Left cardiac atrium (tissue), 4 donors: Measurements from ENCODE around the gene BMPR1B. TPM values are rescaled to one million over a fixed set of nuclear protein-coding genes. Genes with fewer than 3 reads are reported as not detected.

Experiments used
- ATAC-seq, 2 donors: fragments of 200-7000 bp; cut with Tn5 transposase; one replicate each; pipeline ENCODE4 v1.9.1; 2020; ENCODE audit warnings: mild to moderate bottlenecking in 2 of 2, moderate library complexity in 2 of 2
- DNase-seq: peaks from one replicate; pipeline ENCODE4 v3.0.0-alpha.2; 2020
- intact Hi-C, 2 donors: fragments of 100-400 bp; cut with DNase I; formaldehyde crosslinking; loops; one replicate each; pipeline versions ENCODE4 v1.14.1 to v1.15.1; 2022 to 2023
- long read RNA-seq: library from polyadenylated mRNA; unstranded; transcript quantifications from one replicate; pipeline ENCODE4 v2.0.0, GENCODE V29; 2021
- total RNA-seq, 2 donors: library from RNA; stranded (reverse); fragmentation: NEBNext Ultra II Directional; extraction: Animal tissue kit (Norgen Biotek cat#: 25700); gene quantifications; one replicate each; pipeline ENCODE4 v1.2.1, GENCODE V29; 2021
- donor health status: DM: no; HTN: yes; CAD: no.
- donor health status: DM: no; HTN: yes; CAD: no; lungs with severe emphysema.
- donor health status: DM: yes; HTN: yes; CAD: no.
- donor health status: Dilated cardiomyopathy.

BMPR1B gene
- 1 to 10 TPM in 1 of 2 donors, under 1 TPM in 1; 0.77 to 2.0 TPM for total RNA-seq
- long read RNA-seq: 0 reads

DNA sequence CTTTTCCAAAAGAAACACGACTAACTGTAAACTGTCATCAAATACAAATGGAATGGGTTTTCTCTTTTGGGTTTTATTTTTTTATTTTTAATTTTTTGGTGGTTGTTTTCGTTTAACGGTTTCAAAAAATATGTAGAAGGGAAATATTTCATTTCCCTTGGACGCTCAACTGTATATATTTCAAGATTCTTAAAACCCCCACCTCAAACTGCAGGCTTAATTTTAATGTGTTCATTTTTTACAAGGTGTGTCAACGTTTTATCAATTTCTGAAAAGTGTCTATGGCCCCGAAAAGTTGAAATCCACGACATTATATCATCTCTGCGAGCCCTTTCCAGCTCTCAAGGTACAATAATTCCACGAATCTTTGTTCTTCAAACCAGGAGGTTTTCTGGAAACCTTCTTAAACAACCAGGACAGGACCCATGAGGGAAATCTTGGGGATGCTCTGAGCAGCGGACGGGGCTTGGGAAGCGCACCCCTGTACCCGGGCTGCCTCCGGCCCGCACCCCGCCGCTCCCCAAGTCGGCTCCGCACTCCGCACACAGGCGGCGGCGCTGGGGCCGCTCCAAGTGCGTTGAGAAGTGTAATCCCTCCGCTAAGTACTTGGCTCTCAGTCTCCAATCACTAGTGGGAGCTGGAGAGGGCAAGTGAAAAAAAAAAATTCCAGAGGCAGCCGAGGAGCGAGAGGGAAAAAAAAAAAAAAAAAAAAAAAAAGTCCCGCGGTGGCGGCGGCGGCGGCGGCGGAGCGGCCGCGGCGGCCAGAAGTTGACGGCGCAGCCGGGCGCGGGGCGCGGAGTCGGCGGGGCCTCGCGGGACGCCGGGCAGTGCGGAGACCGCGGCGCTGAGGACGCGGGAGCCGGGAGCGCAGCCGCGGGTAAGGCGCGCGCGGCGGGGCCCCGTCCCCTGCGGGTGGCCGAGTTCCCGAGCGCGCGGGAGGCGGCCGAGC, at the start of gene BMPR1B:
BMPR1B (plus strand) TSS at position 764 of the 949 bp plus-strand sequence. CDS start 346,470 bp downstream, outside the sequence.
- DNase-seq: peak; percentile 31
- ATAC-seq: peak; percentile 60 to 74
- intact Hi-C loops: no loop called here

- ATAC-seq (no peak), DNase-seq (no peak)
- intact Hi-C loops: no loop called here
Measured at GRCh38 chr4:94711635-94712034, 46.1 kb upstream of the BMPR1B start.

- DNase-seq (no peak), ATAC-seq (no peak)
- intact Hi-C loops: no loop called here
Measured at GRCh38 chr4:94714365-94715160, 43.2 kb upstream of the BMPR1B start.

DNA sequence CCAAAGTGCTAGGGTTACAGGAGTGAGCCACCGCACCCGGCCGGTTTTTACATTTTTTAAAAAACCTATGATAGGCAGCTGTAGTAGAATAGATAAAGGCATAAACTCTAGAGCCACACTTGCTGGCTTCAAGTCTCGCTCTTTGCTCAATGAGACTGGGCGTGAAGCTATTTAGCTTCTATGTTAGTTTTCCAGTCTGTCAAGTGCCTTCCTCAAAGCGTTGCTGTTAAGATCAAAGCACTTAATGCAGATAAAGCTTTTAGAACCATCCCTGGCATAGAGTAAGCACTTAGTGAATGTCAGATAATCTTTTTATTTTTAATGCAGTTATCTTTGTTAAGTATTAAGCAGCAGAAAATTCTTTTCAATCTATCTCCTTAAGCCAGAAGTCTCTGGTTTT, 42.0 kb upstream of the BMPR1B start:
- intact Hi-C loops: no loop called here
- DNase-seq: no peak
- peak in 1 of 2 donors; percentile 49 for ATAC-seq

GRCh38 chr4:94721310-94721709, 36.4 kb upstream of the BMPR1B start:
- DNase-seq (no peak), ATAC-seq (no peak)
- intact Hi-C loops: loop anchor here in 1 of 2 donors (10.0 kb wide), 1 partner anchor 387 kb away; no protein-coding TSS in a partner anchor

GRCh38 chr4:94722270-94722669, 35.5 kb upstream of the BMPR1B start:
- no peak for ATAC-seq
- no peak for DNase-seq
- intact Hi-C loops: loop anchor here in 1 of 2 donors (10.0 kb wide), 1 partner anchor 387 kb away; no protein-coding TSS in a partner anchor

DNA sequence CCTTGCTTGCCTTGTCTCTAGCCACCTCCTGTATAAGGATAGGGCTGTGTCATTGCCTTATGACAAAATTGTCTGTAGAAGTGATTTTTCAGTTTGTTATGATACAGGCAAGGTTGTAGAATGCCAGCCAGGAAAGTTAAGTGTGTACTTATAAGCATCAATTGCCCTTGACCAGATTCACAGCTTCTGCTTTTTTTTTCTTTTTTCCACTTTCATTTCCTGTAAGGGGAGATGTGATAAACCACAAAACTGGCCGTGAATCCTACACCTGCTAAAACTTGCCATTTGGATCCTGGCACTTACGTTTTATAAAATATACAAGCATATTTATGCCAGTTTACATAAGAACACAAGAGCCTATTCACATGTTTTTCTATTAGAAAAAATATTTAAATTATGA, 35.0 kb upstream of the BMPR1B start:
- intact Hi-C loops: loop anchor here in 1 of 2 donors (10.0 kb wide), 1 partner anchor 388 kb away; no protein-coding TSS in a partner anchor
- ATAC-seq (no peak), DNase-seq (no peak)

DNA sequence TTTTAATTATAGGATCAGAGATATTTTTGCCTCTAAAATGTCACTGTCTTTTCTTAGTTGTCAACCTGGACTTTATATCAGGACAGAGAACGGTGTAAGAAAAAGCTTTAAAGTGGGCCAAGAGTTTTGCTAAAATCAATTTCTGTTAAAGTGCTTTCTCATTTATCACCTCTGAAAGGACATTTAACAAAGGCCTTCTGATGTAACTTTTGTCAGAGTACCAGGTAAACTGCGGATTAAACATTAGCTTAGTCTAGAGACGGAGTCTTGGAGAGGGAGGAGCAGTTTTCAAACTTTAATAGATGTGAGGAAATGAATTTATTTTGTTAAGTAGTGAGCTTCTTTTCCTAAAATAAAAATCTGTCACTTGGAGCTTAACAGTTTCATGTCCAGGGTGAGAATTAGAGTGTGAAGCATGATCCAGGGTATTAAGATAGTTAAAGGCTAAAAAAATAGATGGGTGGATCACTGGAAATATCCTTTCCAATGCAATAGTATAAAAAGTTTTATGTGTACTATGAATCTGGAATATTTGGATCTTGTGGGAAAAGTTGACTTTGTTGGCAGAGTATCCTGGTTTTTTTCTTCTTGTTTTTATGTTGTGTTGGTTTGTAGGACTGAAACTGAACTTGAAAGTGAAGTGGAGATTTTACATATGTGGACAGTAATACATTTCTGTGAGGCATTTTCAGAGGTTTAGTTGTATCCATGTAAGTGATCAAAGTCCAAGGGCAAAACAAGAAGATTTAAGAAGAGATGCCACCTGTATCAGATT, 33.6 kb upstream of the BMPR1B start:
- ATAC-seq: no peak
- intact Hi-C loops: loop anchor here in 1 of 2 donors (10.0 kb wide), 1 partner anchor 389 kb away; no protein-coding TSS in a partner anchor
- no peak for DNase-seq

GRCh38 chr4:94726524-94727123, 31.1 kb upstream of the BMPR1B start:
- DNase-seq (no peak), ATAC-seq (no peak)
- intact Hi-C loops: loop anchor here in 1 of 2 donors (10.0 kb wide), 1 partner anchor 392 kb away; no protein-coding TSS in a partner anchor

DNA sequence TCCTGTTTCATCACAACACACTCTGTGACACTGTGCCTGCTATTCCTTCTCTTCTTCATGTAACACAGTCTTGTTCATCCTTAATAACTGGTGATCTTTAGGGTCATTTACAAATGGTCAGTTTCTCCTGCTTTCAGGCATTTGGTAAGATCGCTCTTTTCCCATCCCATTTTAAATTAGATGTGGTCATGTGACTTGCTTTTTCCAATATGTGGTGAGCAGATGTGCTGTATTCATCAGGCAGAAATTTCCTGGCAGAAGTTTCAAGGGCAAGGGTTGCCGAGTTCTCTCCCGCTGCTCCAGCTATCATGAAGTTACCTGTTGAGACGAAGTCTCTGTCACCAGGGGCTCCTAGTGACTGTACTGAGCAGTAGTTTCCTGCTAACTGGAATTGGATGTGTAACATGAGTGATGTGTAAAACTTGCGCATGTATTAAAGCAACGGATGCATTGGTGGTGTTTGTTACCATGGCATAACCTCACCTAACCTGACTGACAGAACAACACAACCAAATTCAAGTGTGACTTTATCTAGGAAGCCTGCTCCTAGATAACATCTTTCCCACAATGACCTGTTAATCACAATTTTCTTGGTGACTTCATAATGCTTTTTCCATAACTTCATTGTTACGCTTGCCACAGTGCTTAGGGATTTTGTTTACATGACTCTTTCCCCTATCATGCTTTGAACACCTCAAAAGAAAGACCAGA, 29.5 kb upstream of the BMPR1B start:
- intact Hi-C loops: loop anchor here in 1 of 2 donors (10.0 kb wide), 1 partner anchor 393 kb away; no protein-coding TSS in a partner anchor
- DNase-seq (no peak), ATAC-seq (no peak)

GRCh38 chr4:94732358-94732698, 25.4 kb upstream of the BMPR1B start:
- intact Hi-C loops: no loop called here
- ATAC-seq (no peak), DNase-seq (no peak)

DNA sequence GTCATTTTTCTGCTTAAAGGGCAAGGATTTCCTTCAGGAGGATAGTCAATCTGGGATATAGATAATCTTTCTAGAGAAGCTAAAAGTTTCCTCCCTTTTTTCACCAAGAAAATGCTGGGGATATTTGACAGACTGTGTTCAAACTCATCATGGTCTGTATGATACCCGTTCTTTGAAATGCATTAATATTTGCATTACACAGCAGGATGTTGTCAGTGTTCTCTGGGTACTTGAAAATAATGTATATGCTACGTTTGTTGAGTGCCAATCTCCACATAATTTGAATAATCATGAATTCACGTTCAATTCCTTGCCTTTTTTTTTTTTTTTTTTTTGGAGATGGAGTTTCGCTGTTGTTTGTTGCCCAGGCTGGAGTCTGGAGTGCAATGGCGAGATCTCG, 18.0 kb upstream of the BMPR1B start:
- DNase-seq: no peak
- no peak for ATAC-seq
- intact Hi-C loops: no loop called here

DNA sequence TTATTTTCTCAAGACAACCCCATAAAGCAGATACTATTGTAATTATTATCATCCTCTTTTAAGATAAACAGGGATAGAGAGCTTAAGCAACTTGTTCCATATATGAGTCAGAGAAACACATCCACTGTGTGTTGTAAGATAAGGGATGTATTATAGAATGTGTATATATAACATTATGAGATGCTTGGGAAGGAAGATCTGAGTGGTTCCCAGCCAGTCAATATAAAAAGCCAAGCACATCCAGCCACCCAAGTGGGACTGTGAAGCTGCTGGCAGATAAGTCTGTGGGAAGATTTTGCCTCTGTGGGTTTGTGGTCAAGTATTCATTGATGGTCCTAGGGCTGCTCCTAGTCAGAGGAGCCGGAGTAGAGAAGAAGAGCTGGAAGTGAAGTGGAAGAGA, 16.5 kb upstream of the BMPR1B start:
- intact Hi-C loops: no loop called here
- DNase-seq (no peak), ATAC-seq (no peak)

DNA sequence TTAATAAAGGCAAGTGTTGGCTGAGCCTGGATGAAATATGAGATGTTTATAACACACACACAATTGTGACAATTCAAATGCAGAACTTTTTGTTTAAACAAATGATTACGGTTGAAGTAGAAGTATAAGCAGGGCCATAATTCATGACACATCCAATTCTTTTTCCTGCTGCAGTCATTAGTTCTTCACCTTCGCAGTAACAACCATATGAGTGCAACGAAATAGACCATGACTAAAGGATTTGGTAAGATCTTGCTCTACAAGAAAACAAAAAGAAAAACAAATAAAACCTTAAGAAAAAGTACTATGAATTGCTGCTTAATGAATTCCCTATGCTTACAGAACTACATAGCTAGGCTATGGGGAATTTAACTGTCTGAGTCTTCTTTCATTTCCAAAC, 13.9 kb upstream of the BMPR1B start:
- ATAC-seq (no peak), DNase-seq (no peak)
- intact Hi-C loops: no loop called here

- intact Hi-C loops: no loop called here
- DNase-seq: no peak
- no peak for ATAC-seq
Measured at GRCh38 chr4:94744850-94745249, 12.9 kb upstream of the BMPR1B start.

DNA sequence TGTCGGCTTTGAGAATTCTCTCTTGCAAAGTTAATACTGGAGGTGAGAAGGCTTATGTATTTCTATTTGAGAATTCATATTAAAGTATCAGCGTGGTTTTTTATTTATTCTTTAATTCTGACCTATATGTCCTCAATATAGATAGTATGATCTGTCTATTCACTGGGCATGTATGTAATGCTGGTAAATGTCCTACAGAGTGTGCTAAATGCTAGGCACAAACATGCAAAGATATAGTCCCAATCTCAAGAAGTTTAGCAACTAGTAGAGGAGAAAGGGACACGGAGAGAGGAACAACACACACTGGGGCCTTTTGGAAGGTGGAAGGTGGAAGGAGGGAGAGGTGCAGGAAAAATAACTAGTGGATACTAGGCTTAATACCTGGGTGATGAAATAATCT, 11.0 kb upstream of the BMPR1B start:
- intact Hi-C loops: no loop called here
- ATAC-seq (no peak), DNase-seq (no peak)

GRCh38 chr4:94758141-94758699, 465 bp downstream of the BMPR1B start:
- DNase-seq (peak; percentile 49), ATAC-seq (peak; percentile 73 to 83)
- intact Hi-C loops: no loop called here
